HepG2 (cell line): ENCODE measurements around the gene MRPL50. TPM values are rescaled to one million over a fixed set of nuclear protein-coding genes. Genes with fewer than 3 reads are reported as not detected.

Source experiments
- CREBL2 ChIP-seq: sonication (generic); formaldehyde crosslinking; IDR thresholded peaks from 2 replicates; pipeline ENCODE4 v1.8.1; 2023; ENCODE audit warnings: missing genetic modification reagents, mild to moderate bottlenecking, borderline replicate concordance
- FOXJ3 ChIP-seq: sonication (generic); formaldehyde crosslinking; IDR thresholded peaks from 2 replicates; pipeline ENCODE4 v1.4.0; 2020; ENCODE audit warnings: missing genetic modification reagents, mild to moderate bottlenecking, borderline replicate concordance
- GLI4 ChIP-seq: sonication (generic); formaldehyde crosslinking; IDR thresholded peaks from 2 replicates; pipeline ENCODE4 v1.5.1; 2020; ENCODE audit warnings: missing genetic modification reagents, mild to moderate bottlenecking, moderate library complexity, borderline replicate concordance
- MEIS1 ChIP-seq: sonication (generic); formaldehyde crosslinking; IDR thresholded peaks from 2 replicates; pipeline ENCODE4 v1.9.0; 2021; ENCODE audit warnings: mild to moderate bottlenecking, missing genetic modification reagents, moderate library complexity, borderline replicate concordance
- NCOA1 ChIP-seq: sonication (generic); formaldehyde crosslinking; IDR thresholded peaks from 2 replicates; pipeline ENCODE4 v1.9.0; 2021; ENCODE audit warnings: missing genetic modification reagents
- PAXIP1 ChIP-seq: sonication (generic); formaldehyde crosslinking; conservative IDR thresholded peaks from 2 replicates; pipeline ENCODE4 v1.4.0; 2020; ENCODE audit warnings: mild to moderate bottlenecking, missing genetic modification reagents, moderate library complexity
- POGK ChIP-seq: sonication (generic); formaldehyde crosslinking; conservative IDR thresholded peaks from 2 replicates; pipeline ENCODE4 v1.8.0; 2022; ENCODE audit warnings: mild to moderate bottlenecking, moderate library complexity, missing genetic modification reagents
- SIX4 ChIP-seq: sonication (generic); formaldehyde crosslinking; IDR thresholded peaks from 2 replicates; pipeline ENCODE4 v1.4.0; 2020; ENCODE audit warnings: missing genetic modification reagents
- SOX13 ChIP-seq, 3 experiments: fragments of 450-650 bp in 1 of 3; sonication (generic) in 1 of 3; formaldehyde crosslinking in 1 of 3; IDR thresholded peaks in 2 of 3; conservative IDR thresholded peaks in 1 of 3; 2 replicates each; pipeline versions ENCODE4 v1.5.0 to v1.6.1; 2016 to 2020; ENCODE audit warnings: antibody characterized with exemption in 1 of 3, mild to moderate bottlenecking in 1 of 3, missing compliant biosample characterization in 1 of 3, missing genetic modification reagents in 1 of 3, moderate library complexity in 1 of 3
- TIGD3 ChIP-seq: sonication (generic); formaldehyde crosslinking; IDR thresholded peaks from 2 replicates; pipeline ENCODE4 v1.5.1; 2020; ENCODE audit warnings: mild to moderate bottlenecking, missing genetic modification reagents, borderline replicate concordance
- ZFP82 ChIP-seq: sonication (generic); formaldehyde crosslinking; IDR thresholded peaks from 2 replicates; pipeline ENCODE4 v1.5.1; 2020; ENCODE audit warnings: mild to moderate bottlenecking, missing genetic modification reagents, borderline replicate concordance
- ZNF121 ChIP-seq: sonication (generic); formaldehyde crosslinking; IDR thresholded peaks from 2 replicates; pipeline ENCODE4 v1.5.0; 2020; ENCODE audit warnings: mild to moderate bottlenecking, missing genetic modification reagents
- ZNF160 ChIP-seq: sonication (generic); formaldehyde crosslinking; IDR thresholded peaks from 2 replicates; pipeline ENCODE4 v1.8.0; 2022; ENCODE audit warnings: mild to moderate bottlenecking, inconsistent platforms, missing genetic modification reagents
- ZNF704 ChIP-seq: sonication (generic); formaldehyde crosslinking; IDR thresholded peaks from 2 replicates; pipeline ENCODE4 v1.8.1; 2023; ENCODE audit warnings: mild to moderate bottlenecking, inconsistent platforms, moderate library complexity, missing genetic modification reagents, borderline replicate concordance
- ZXDC ChIP-seq: sonication (generic); formaldehyde crosslinking; IDR thresholded peaks from 2 replicates; pipeline ENCODE4 v1.5.0; 2020; ENCODE audit warnings: mild to moderate bottlenecking, missing genetic modification reagents
- polyA plus RNA-seq, 8 experiments: library from polyadenylated mRNA; depleted of rRNA in 3 of 8; stranded (reverse) in 7 of 8; unstranded in 1 of 8; fragments of >200 nt; fragmentation: Illumina TruSeq in 4 of 8; extraction: Trizol in 4 of 8; gene quantifications; 2 replicates each; pipeline versions ENCODE4 v1.2.1 to v1.2.3, GENCODE V29; 2011 to 2016; ENCODE audit warnings: low read depth in 4 of 8, missing spikeins in 1 of 8, mixed read lengths in 1 of 8; ENCODE audit not compliant: insufficient read depth in 1 of 8
- total RNA-seq, 5 experiments: library from RNA; depleted of rRNA; stranded (reverse); fragments of >200 nt; fragmentation: Illumina TruSeq; extraction: Trizol; gene quantifications; 2 replicates each; pipeline ENCODE4 v1.2.3, GENCODE V29; 2016; ENCODE audit warnings: low read depth in 1 of 5

The MRPL50 gene
- total and polyA plus RNA-seq, 2 of the 13 experiments (the other 11 are each of a cell fraction or from before 2014, with no cell fraction given) = 37.1 to 70.0 TPM

- TF ChIP-seq NCOA1 (CRISPR knock-in tag) (0 out of 2 replicates have a peak, but pooled peaks have one; percentile 42), SIX4 (CRISPR knock-in tag) (0 out of 2 replicates have a peak, but pooled peaks have one; percentile 4), ZNF704 (no peak), MEIS1 (CRISPR knock-in tag) (no peak), ZFP82 (CRISPR knock-in tag) (peak; percentile 60; the same call in 1 of the 2 replicates), PAXIP1 (CRISPR knock-in tag) (peak; percentile 93), SOX13 (IDR thresholded peaks at IDR 0.05) (peak; percentile 41; the same call in 1 of the 2 replicates), SOX13 (CRISPR knock-in tag; conservative IDR thresholded peaks at IDR 0.05 in 1 of 2, IDR thresholded peaks at IDR 0.05 in 1 of 2) (peak in 1 of 2 experiments; percentile 92; a peak in 2 of 4 replicates), FOXJ3 (CRISPR knock-in tag) (peak; percentile 63; the same call in 1 of the 2 replicates), GLI4 (CRISPR knock-in tag) (no peak), POGK (CRISPR knock-in tag) (no peak; the same call in 1 of the 2 replicates), ZNF160 (no peak), ZNF121 (CRISPR knock-in tag) (no peak), ZXDC (CRISPR knock-in tag) (no peak), CREBL2 (no peak), TIGD3 (CRISPR knock-in tag) (no peak)
Observed at GRCh38 chr9:101445353-101446029, 47.1 kb upstream of the MRPL50 start (continued).
